Astrocyte of the cerebellum (primary cell): Measurements from ENCODE around the gene SMOC2.

Experiments used
- DNase-seq: peaks from one replicate; pipeline ENCODE4 v3.0.0-alpha.2; 2011; ENCODE audit warnings: low read depth
- H3K4me3 ChIP-seq: 2 replicates; pipeline ENCODE4 v1.5.1; 2011; ENCODE audit warnings: mild to moderate bottlenecking, low read depth, low read length, moderate library complexity
- in situ Hi-C: cut with HindIII; loops from 2 replicates; pipeline ENCODE4 v1.10.0; 2017; ENCODE audit warnings: low sequenced_read_pairs
- TF ChIP-seq, protein P1 (sequence below): IDR thresholded peaks from 2 replicates; pipeline ENCODE4 v1.5.1; 2012; ENCODE audit warnings: low read length, low read depth, moderate library complexity, mild to moderate bottlenecking; ENCODE audit errors: missing control alignments

SMOC2 gene

DNA sequence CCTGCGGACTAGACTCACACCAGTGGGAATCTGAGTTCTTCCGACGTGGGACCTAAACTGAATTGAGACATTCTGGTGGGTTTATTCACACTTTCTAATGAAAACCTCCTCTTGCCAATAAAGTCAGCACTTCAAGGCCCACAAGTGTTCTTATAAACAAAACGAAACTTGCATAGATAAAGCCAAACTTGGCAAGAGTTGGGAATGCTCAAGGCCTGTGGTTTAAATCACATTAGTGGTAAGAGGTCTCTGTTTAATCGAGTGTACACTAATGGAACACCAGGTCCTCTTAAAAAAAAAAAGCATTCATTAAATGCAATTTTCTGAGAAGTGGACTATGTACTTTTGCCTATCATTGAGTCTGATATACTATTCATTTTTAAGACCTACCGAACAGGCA, 143.3 kb downstream of the SMOC2 start:
- in situ Hi-C loops = no loop called here
- DNase-seq = peak; percentile 33
- no peak overlapping the region for H3K4me3 ChIP-seq
- TF ChIP-seq, protein P1, sequence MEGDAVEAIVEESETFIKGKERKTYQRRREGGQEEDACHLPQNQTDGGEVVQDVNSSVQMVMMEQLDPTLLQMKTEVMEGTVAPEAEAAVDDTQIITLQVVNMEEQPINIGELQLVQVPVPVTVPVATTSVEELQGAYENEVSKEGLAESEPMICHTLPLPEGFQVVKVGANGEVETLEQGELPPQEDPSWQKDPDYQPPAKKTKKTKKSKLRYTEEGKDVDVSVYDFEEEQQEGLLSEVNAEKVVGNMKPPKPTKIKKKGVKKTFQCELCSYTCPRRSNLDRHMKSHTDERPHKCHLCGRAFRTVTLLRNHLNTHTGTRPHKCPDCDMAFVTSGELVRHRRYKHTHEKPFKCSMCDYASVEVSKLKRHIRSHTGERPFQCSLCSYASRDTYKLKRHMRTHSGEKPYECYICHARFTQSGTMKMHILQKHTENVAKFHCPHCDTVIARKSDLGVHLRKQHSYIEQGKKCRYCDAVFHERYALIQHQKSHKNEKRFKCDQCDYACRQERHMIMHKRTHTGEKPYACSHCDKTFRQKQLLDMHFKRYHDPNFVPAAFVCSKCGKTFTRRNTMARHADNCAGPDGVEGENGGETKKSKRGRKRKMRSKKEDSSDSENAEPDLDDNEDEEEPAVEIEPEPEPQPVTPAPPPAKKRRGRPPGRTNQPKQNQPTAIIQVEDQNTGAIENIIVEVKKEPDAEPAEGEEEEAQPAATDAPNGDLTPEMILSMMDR = no peak

DNA sequence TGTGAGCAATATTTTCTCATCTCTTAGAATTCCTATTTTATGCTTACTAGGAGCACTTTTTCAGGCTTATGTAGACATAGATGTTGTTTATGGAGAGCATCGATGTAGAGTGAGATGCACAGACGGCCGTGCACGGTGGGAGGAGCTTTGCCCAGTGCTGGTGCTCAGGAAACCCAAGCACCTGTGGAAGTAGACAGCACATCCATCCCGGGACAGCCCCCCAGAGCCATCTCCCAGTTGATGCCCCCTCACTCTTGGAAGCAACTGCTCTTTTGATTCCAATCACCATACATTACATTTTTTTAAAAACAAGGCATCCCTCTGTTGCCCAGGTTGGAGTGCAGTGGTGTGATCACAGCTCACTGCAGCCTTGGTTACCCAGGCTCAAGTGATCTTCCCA, 143.7 kb downstream of the SMOC2 start:
- in situ Hi-C loops = no loop called here
- DNase-seq = no peak
- H3K4me3 ChIP-seq = no peak overlapping the region
- TF ChIP-seq, protein P1 = no peak

DNA sequence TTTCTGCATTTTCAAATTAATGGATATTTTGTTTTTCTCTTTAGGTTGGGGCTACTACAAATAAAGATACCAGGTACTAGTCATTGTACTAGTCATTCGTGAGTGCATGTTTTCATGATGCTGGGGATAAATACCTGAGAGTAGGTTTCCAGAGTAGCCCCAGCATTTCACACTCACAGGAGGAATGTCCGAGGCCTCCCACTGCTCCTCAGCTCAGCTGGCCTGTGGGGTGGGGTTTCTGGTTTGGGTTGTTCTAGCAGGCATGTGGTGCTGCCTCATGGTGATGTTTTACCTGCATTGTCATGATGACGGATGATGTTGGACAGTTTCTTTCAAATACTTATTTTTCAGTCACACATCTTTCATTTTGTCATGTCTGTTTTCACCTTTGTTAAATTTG, 144.5 kb downstream of the SMOC2 start:
- DNase-seq = no peak
- in situ Hi-C loops = no loop called here
- no peak overlapping the region for H3K4me3 ChIP-seq
- TF ChIP-seq, protein P1 = no peak

DNA sequence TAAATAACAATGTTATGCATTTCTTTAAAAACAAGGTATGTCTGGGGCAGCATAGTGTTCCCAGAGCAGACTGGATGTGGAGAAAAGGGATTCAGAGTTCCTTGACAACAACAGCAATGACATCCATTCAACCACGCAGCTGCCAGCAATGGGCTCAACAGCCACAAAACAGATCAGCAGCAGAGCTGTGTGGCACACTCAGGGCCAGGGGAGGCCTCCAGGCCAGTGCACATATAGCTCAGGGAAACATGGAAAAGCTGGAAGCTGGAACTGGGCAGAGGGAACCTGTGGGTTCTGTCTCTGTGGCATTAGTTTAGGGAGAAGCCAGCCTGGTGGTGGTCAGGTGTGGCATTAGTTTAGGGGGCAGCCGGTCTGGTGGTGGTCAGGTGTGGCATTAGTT, 148.3 kb downstream of the SMOC2 start:
- DNase-seq = no peak
- TF ChIP-seq, protein P1 = no peak
- in situ Hi-C loops = no loop called here
- no peak overlapping the region for H3K4me3 ChIP-seq

DNA sequence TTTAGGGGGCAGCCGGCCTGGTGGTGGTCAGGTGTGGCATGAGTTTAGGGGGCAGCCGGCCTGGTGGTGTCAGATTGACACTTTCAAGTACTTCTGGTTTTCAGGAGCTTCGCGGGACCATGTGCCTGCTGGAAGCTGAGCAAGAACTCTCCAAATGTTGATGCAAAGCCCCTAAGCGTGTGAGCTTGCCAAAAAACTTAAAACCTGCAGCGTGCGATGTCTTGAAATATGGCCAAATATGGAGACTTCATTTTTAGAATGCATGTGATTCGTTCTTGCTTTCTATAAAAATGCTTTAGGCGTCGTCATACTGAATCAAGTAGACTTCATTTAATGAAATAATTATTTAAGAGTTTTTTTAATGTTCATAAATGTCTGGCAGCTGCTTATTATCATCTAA, 149.4 kb downstream of the SMOC2 start:
- no peak overlapping the region for H3K4me3 ChIP-seq
- DNase-seq = no peak
- TF ChIP-seq, protein P1 = no peak
- in situ Hi-C loops = no loop called here

DNA sequence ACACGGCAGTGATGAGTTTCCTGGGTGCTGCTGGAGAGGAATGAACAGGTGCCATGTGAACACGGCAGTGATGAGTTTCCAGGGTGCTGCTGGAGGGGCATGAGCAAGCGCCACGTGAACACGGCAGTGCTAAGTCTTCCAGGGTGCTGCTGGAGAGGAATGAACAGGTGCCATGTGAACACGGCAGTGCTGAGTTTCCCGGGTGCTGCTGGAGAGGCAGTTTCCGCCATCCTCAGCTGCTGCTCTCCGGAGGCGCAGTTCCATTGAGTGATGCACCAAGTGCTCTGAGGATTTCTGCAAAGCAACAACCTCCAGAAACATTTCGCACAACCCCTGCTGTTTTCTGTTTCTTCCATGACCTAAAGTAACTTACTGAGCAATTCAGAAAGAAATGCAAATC, 155.4 kb downstream of the SMOC2 start:
- in situ Hi-C loops = no loop called here
- no peak overlapping the region for H3K4me3 ChIP-seq
- TF ChIP-seq, protein P1 = no peak
- DNase-seq = no peak

DNA sequence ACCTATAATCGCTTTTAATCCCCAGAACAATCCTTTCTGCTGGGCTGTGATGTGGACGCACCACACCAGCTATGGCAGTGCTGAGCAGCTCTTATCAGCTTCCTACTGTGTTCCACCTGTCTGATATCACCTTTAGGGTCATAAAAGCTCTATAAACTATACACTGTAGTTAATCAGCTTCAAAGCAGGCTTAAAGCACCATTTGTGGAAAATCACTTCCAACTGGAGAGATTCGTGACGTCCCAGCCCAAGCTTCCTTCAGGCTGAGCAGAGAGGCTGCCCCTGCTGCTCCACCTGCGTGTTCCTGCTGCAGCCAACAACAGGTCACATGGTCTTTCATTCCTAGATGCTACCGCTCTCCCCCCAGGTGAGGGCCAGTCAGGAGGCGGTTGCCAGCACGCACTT, 156.5 kb downstream of the SMOC2 start:
- no peak for DNase-seq
- in situ Hi-C loops = no loop called here
- TF ChIP-seq, protein P1 = no peak
- H3K4me3 ChIP-seq = no peak overlapping the region
